ENCODE data around the gene FNBP1.

Gene FNBP1

GRCh38 chr9:130064621-130065020 lies 21.6 kb upstream of the FNBP1 start:
- Histone ChIP-seq H3K36me3 (ENCODE audit: control insufficient read depth in 2 of 2, insufficient read depth in 1 of 2, low read length in 2 of 2) (peaks cover 0 to 7% of the 10 kb centered on the region in 2 experiments; a peak in 2 of 3 replicates), H3K27ac (ENCODE audit: extremely low read depth, low read depth, low read length) (no peak overlapping the region), H3K4me3 (ENCODE audit: low read depth, low read length) (no peak overlapping the region), H3K4me1 (ENCODE audit: control insufficient read depth, insufficient read depth, low read length) (no peaks in the 10 kb centered on the region), H3K9me3 (ENCODE audit: control insufficient read depth, insufficient read depth, low read depth, low read length) (no peaks in the 10 kb centered on the region)
- ChIA-PET POLR2A (no interaction called here), CTCF (interaction anchor here (0.6 kb wide), 1 partner anchor 43 kb away, joined by 3 read pairs; no protein-coding TSS in a partner anchor)
- TF ChIP-seq ZNF624 (tag by site-specific recombination; IDR thresholded peaks at IDR 0.05) (no peak), ZNF76 (tag by site-specific recombination; IDR thresholded peaks at IDR 0.05; ENCODE audit: borderline replicate concordance, low read depth) (no peak), SP7 (tag by site-specific recombination; IDR thresholded peaks at IDR 0.05) (no peak), ZNF48 (tag by site-specific recombination; IDR thresholded peaks at IDR 0.05) (no peak)

- Histone ChIP-seq H3K9me3 (ENCODE audit: control insufficient read depth, insufficient read depth, low read depth, low read length) (no peaks in the 10 kb centered on the region), H3K4me3 (ENCODE audit: low read depth, low read length) (no peak overlapping the region), H3K36me3 (ENCODE audit: control insufficient read depth in 2 of 2, insufficient read depth in 1 of 2, low read length in 2 of 2) (peaks cover 0 to 10% of the 10 kb centered on the region in 2 experiments; a peak in 2 of 3 replicates), H3K27ac (ENCODE audit: extremely low read depth, low read depth, low read length) (no peak overlapping the region), H3K4me1 (ENCODE audit: control insufficient read depth, insufficient read depth, low read length) (no peaks in the 10 kb centered on the region)
- TF ChIP-seq ZNF571 (tag by site-specific recombination; IDR thresholded peaks at IDR 0.05) (no peak), TSHZ1 (tag by site-specific recombination; IDR thresholded peaks at IDR 0.05; ENCODE audit: borderline replicate concordance) (no peak), ZNF121 (tag by site-specific recombination; IDR thresholded peaks at IDR 0.05) (peak; percentile 73; the same call in 1 of the 2 replicates), ZNF791 (tag by site-specific recombination; IDR thresholded peaks at IDR 0.05) (no peak), FEZF1 (tag by site-specific recombination; IDR thresholded peaks at IDR 0.05) (no peak)
- CTCF ChIA-PET = interaction anchor here (0.6 to 0.7 kb wide), 4 partner anchors 21 to 691 kb away, joined by 3 to 6 read pairs (median 5); no protein-coding TSS in a partner anchor
- POLR2A ChIA-PET = interaction anchor here (0.7 kb wide), 1 partner anchor 75 kb away, joined by 3 read pairs; no protein-coding TSS in a partner anchor
Observed at GRCh38 chr9:130062750-130063149, 19.8 kb upstream of the FNBP1 start.

GRCh38 chr9:130060296-130060695 lies 17.3 kb upstream of the FNBP1 start:
- ChIA-PET CTCF (interaction anchor here (0.5 kb wide), 1 partner anchor 16 kb away, joined by 3 read pairs; no protein-coding TSS in a partner anchor), POLR2A (no interaction called here)
- Histone ChIP-seq H3K4me3 (ENCODE audit: low read depth, low read length) (no peak overlapping the region), H3K4me1 (ENCODE audit: control insufficient read depth, insufficient read depth, low read length) (no peaks in the 10 kb centered on the region), H3K36me3 (ENCODE audit: control insufficient read depth in 2 of 2, insufficient read depth in 1 of 2, low read length in 2 of 2) (peaks cover 0 to 10% of the 10 kb centered on the region in 2 experiments; a peak in 2 of 3 replicates), H3K9me3 (ENCODE audit: control insufficient read depth, insufficient read depth, low read depth, low read length) (no peaks in the 10 kb centered on the region), H3K27ac (ENCODE audit: extremely low read depth, low read depth, low read length) (no peak overlapping the region)
- TF ChIP-seq ZNF221 (tag by site-specific recombination; IDR thresholded peaks at IDR 0.05; ENCODE audit: borderline replicate concordance) = no peak
- no peak for TF ChIP-seq ZNF292 (tag by site-specific recombination; IDR thresholded peaks at IDR 0.05; ENCODE audit: borderline replicate concordance, low read depth)
- TF ChIP-seq ZNF223 (tag by site-specific recombination; IDR thresholded peaks at IDR 0.05) = no peak
- TF ChIP-seq ZNF521 (tag by site-specific recombination; IDR thresholded peaks at IDR 0.05) = no peak
- no peak for TF ChIP-seq ZNF530 (tag by site-specific recombination; IDR thresholded peaks at IDR 0.05; ENCODE audit: low read depth)
- no peak for TF ChIP-seq MZF1 (tag by site-specific recombination; IDR thresholded peaks at IDR 0.05; ENCODE audit: borderline replicate concordance)
- TF ChIP-seq ZNF600 (tag by site-specific recombination; IDR thresholded peaks at IDR 0.05) = no peak
- no peak for TF ChIP-seq REST (tag by site-specific recombination; IDR thresholded peaks at IDR 0.05)
- no peak for TF ChIP-seq ZNF561 (tag by site-specific recombination; IDR thresholded peaks at IDR 0.05; ENCODE audit: borderline replicate concordance)
- no peak for TF ChIP-seq PRDM10 (tag by site-specific recombination; IDR thresholded peaks at IDR 0.05)
- TF ChIP-seq ZNF624 (tag by site-specific recombination; IDR thresholded peaks at IDR 0.05) = no peak
- no peak for TF ChIP-seq ZNF132 (tag by site-specific recombination; IDR thresholded peaks at IDR 0.05; ENCODE audit: borderline replicate concordance)
